Natural killer cell treated with Interleukin-12 subunit alpha and Interleukin-12 subunit beta and Interleukin-15 and Interleukin-18, amount 100 ng/mL, for 72 hours (primary cell): ENCODE data around the gene TREM2. TPM values are rescaled to one million over a fixed set of nuclear protein-coding genes. Genes with fewer than 3 reads are reported as not detected.
"Not testable (repeated sequence)": the region's sequence is repeated elsewhere in the genome, so short reads cannot be mapped to it uniquely, and the experiment has no call there.

Experiments
- ATAC-seq, 2 donors: fragments of 150-1000 bp; cut with Tn5 transposase in 1 of 2; sonication (Bioruptor Pico), chemical (Tn5 transposase) in 1 of 2; 2 replicates each; pipeline ENCODE4 v1.10.0; 2021
- DNase-seq: peaks from one replicate; pipeline ENCODE4 v3.0.0; 2022; ENCODE audit warnings: low spot score
- H3K27ac Mint-ChIP-seq, 2 donors: 1 replicate in 1 of 2; 2 replicates in 1 of 2; pipeline ENCODE4 v1.8.0; 2022; ENCODE audit warnings: mixed read lengths in 2 of 2, mild to moderate bottlenecking in 1 of 2, moderate library complexity in 1 of 2
- H3K27me3 Mint-ChIP-seq, 2 donors: 1 replicate in 1 of 2; 2 replicates in 1 of 2; pipeline ENCODE4 v1.8.0; 2022; ENCODE audit warnings: mixed read lengths in 2 of 2
- H3K36me3 Mint-ChIP-seq: one replicate; pipeline ENCODE4 v1.8.0; 2022; ENCODE audit warnings: mixed read lengths
- H3K4me1 Mint-ChIP-seq, 2 donors: 1 replicate in 1 of 2; 2 replicates in 1 of 2; pipeline ENCODE4 v1.8.0; 2022; ENCODE audit warnings: low read depth in 2 of 2, mixed read lengths in 2 of 2, mild to moderate bottlenecking in 1 of 2
- H3K4me3 Mint-ChIP-seq: one replicate; pipeline ENCODE4 v1.8.0; 2022; ENCODE audit warnings: mixed read lengths
- H3K9me3 Mint-ChIP-seq: 2 replicates; pipeline ENCODE4 v1.8.0; 2022; ENCODE audit warnings: mixed read lengths
- total RNA-seq, 2 donors: library from RNA; stranded (reverse); gene quantifications; one replicate each; pipeline ENCODE4 v1.2.3, GENCODE V29; 2022

Gene TREM2
- total RNA-seq, 2 donors from 2014 or later: not detected

DNA sequence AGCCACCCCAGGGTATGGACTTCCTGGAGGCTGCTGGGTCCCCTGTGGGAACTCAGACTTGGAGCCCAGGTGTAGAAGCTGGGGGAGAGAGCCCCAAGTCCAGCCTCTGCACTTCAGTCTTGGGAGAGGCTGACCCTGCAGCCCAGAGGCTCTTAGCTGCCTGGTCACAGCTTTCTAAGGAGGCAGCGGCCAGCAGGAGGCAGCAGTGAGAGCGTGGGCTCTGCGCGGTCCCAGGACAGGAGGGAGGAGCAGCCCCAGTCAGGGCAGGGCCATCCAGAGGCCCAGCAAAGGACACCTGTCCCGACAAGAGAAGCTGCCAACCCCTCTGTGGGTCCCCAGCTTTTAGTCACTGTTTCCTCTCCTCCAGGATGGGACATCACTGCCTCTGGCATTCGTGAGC is 28.7 kb upstream of the TREM2 start:
- Mint-ChIP-seq H3K27ac (peak overlapping the region in 1 of 2 donors; percentile 68), H3K9me3 (no peaks in the 10 kb centered on the region), H3K4me3 (no peak overlapping the region), H3K27me3 (no peaks in the 10 kb centered on the region), H3K4me1 (peaks cover 8 to 29% of the 10 kb centered on the region in 2 donors), H3K36me3 (no peaks in the 10 kb centered on the region)
- DNase-seq (no peak), ATAC-seq (peak; percentile 75 to 82)

DNA sequence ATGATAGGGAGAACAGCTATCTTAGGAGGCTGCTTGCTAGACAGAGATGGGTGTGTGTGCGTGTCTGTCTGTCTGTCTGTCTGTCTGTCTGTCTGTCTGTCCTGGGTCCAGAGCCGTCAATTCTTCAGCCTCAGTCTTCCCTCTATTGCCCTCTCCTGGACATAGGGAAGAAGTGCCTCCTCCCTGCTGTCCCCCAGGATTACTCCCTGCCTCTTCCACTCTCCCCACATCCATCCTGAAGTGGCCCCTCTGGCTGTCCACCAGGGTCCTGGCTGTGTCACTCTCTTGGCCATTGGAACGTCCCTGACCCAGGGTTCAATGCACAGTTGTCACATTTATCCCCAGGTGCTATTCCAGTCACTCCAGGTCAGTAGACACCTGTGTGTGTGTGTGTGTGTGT is 27.9 kb upstream of the TREM2 start:
- no peaks in the 10 kb centered on the region for H3K9me3 Mint-ChIP-seq
- no peaks in the 10 kb centered on the region for H3K36me3 Mint-ChIP-seq
- no peak overlapping the region for H3K4me3 Mint-ChIP-seq
- peaks cover 12 to 34% of the 10 kb centered on the region in 2 donors for H3K4me1 Mint-ChIP-seq
- no peak for ATAC-seq
- no peak for DNase-seq
- H3K27ac Mint-ChIP-seq: no peak overlapping the region
- H3K27me3 Mint-ChIP-seq: no peaks in the 10 kb centered on the region

DNA sequence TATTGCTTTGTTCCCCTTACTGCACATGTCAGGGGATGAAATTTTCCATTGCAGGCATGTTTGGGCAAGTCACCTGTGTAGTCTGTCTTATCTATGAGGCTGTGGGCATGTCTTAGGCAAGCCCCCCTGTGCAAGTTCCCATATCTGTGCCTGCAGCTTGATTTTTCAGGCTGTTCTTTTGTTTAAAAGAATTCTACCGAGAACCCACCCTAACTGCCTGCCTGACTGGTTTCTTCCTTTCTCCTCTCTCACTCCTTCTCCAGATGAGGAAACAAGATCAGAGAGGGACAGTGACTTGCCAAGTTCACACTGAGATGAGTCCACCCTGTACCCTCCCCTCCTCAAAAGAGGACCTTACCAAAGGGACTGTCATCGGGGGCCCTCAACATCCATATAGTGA is 27.1 kb upstream of the TREM2 start:
- no peaks in the 10 kb centered on the region for H3K36me3 Mint-ChIP-seq
- no peak for DNase-seq
- peaks cover 12 to 33% of the 10 kb centered on the region in 2 donors for H3K4me1 Mint-ChIP-seq
- H3K4me3 Mint-ChIP-seq: no peak overlapping the region
- no peaks in the 10 kb centered on the region for H3K27me3 Mint-ChIP-seq
- no peak overlapping the region for H3K27ac Mint-ChIP-seq
- no peak for ATAC-seq
- H3K9me3 Mint-ChIP-seq: no peaks in the 10 kb centered on the region

DNA sequence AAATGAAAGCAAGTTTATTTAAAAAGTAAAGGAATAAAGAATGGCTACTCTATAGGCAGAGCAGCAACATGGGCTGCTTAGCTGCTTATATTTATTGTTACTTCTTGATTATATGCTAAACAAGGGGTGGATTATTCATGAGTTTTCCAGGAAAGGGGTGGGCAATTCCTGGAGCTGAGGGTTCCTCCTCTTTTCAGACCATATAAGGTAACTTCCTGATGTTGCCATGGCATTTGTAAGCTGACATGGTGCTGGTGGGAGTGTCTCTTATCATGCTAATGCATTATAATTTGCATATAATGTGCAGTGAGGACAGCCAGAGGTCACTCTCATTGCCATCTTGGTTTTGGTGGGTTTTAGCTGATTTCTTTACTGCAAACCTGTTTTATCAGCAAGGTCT is 26.1 kb upstream of the TREM2 start:
- ATAC-seq, DNase-seq, H3K27me3 Mint-ChIP-seq, H3K4me3 Mint-ChIP-seq, H3K27ac Mint-ChIP-seq, H3K9me3 Mint-ChIP-seq, H3K36me3 Mint-ChIP-seq: not testable (repeated sequence)
- peaks cover 12 to 32% of the 10 kb centered on the region in 2 donors for H3K4me1 Mint-ChIP-seq

DNA sequence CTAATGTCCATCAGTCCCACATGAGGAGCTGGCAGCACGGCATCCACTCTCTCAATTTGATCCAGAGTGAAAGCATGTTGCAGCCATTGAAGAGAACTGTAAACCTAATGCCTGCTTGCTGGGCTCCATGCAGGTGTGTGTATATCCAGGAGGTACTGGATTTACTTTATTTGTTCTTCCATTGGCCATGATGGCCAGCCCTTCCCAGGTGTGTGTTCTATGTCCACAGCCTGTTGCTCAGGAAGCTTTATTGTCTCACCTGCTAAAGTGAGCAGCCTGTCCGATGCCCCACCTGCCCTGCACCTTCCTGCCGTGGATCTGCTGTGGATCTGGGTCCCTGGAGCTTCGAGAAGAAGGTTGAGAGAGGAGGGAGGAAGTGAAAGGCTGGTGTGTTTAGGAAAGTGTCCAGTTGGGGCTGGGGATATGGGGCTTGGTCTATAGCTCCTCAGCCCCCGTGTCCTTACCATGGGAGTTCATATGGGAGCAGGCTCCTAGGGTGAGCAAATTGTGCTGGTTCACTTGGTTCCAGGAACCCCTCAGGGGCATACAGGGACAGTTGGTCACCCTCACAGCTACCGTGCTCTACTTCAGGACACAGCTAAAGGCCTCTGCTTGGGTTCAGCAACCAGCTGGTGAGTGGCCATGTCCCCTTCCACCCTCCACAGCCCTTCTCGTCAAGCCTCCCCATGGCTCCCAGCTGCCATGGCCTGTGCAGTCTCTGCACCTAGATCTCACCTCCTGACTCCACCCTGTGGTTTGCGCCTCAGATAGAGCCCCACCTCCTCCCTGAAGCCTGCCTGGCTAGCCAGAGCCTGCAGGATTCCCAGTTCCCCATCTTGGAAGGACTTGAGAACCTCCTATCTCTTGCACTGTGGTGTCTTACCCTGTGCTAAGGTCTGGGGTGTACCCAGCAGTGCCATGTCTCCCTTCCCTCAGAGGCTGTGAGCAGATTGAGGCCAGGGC is 25.3 kb upstream of the TREM2 start:
- H3K27me3 Mint-ChIP-seq: no peaks in the 10 kb centered on the region
- peaks cover 7 to 28% of the 10 kb centered on the region in 2 donors for H3K4me1 Mint-ChIP-seq
- no peaks in the 10 kb centered on the region for H3K9me3 Mint-ChIP-seq
- no peak for DNase-seq
- H3K27ac Mint-ChIP-seq: no peak overlapping the region
- ATAC-seq: no peak
- H3K36me3 Mint-ChIP-seq: no peaks in the 10 kb centered on the region
- H3K4me3 Mint-ChIP-seq: no peak overlapping the region

DNA sequence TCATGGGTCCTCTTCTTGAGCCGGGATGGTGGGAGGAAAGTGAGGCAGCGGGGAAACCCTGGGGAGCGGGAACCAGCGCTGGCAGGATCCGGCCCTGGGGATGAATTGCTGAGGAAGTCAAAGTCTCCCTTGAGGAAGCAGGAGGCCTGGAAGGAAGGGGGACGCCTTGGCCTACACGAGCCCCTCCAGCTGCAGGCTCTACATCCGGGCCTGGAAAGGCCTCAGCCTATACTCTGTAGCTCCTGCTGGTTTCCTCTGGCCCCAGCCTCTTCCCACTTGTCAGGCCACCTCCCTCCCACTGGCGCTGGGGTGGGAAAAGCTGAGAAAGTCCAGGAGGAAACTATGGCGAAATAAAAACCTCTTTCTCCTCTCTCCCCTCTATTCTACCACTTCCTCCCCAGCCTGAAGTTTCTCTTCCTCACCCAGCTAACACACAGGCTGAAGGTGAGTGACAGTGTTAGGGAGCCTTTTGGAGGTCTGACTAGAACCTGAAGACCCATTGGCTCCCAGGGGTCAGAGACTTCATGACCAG is 23.2 kb upstream of the TREM2 start:
- Mint-ChIP-seq H3K27ac (peak overlapping the region; percentile 8 to 68), H3K27me3 (no peaks in the 10 kb centered on the region), H3K9me3 (no peaks in the 10 kb centered on the region), H3K4me1 (peaks cover 5 to 29% of the 10 kb centered on the region in 2 donors), H3K36me3 (no peaks in the 10 kb centered on the region), H3K4me3 (no peak overlapping the region)
- DNase-seq (no peak), ATAC-seq (no peak)

DNA sequence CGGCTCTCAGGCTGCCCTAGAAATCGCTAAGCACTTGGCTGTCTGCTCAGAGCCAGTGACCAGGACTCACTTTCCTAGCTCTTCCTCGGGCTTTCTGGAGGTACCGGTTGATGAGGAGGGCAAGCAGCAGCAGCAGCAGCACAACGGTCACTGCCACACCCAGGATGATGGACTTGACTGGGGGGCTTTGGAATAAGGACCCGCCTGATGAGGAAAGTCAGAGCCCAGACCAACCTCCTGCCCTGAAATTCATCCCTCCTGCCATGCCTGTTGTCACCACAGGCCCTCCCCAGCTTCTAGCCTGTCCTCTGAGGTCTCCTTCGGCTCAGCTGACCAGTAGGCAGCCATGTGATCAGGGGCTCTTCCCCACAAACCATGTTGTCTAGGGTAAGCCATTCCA is 21.8 kb upstream of the TREM2 start:
- Mint-ChIP-seq H3K27ac (peak overlapping the region in 1 of 2 donors; percentile 68), H3K36me3 (no peaks in the 10 kb centered on the region), H3K4me3 (no peak overlapping the region), H3K9me3 (no peaks in the 10 kb centered on the region), H3K27me3 (no peaks in the 10 kb centered on the region), H3K4me1 (peaks cover 5 to 29% of the 10 kb centered on the region in 2 donors)
- DNase-seq: no peak
- ATAC-seq: no peak

DNA sequence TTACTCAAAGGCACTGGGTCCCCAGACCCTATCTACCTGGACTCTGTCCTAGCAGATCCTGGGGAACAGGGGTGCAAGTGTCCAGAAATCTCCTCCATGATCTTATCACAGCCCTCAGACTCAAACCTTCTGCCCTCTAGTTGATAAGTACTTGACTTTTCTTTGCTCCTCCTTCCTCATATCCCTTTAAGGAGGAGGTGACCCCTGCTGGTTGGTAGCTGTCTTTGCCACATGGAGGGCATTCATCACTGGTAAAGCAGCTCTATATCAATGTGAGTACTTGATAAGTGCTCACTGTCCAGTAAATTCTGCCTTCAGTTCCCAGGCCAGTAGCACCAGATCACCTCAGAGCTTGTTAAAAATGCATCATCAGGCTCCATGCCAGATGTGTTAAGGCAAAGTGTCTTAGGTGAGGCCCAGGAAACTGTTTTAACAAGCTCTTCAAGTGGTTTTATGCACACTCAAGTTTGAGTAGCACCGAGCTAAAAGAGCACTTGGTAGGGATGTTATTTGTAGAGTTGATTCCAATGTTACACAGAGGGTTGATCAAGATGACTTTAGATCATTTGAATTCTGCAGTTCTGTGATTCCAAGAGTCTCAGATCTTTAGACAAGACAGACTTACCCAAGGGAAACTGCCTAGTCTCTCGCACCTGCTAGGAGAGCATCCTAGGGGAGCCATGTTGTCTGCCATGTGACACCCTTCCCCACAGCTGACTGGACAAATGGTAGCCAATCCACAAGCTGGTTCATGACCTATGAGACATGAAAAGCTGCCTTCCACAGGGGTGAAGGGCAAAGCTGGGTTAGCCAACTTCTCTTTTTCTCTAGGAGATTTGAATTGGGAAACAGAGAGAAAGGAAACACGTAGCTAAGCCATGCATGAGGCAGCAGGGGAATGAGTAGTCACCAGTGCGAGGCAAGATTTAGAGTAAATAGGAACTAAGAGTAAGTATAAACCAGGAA is 19.4 kb upstream of the TREM2 start:
- peaks cover 5 to 20% of the 10 kb centered on the region in 2 donors for H3K4me1 Mint-ChIP-seq
- peak overlapping the region in 1 of 2 donors; percentile 63 for H3K27ac Mint-ChIP-seq
- ATAC-seq (peak; percentile 65 to 74), DNase-seq (peak; percentile 69)
- no peaks in the 10 kb centered on the region for H3K36me3 Mint-ChIP-seq
- no peaks in the 10 kb centered on the region for H3K9me3 Mint-ChIP-seq
- H3K27me3 Mint-ChIP-seq: peaks cover 3 to 10% of the 10 kb centered on the region in 2 donors
- H3K4me3 Mint-ChIP-seq: no peak overlapping the region

DNA sequence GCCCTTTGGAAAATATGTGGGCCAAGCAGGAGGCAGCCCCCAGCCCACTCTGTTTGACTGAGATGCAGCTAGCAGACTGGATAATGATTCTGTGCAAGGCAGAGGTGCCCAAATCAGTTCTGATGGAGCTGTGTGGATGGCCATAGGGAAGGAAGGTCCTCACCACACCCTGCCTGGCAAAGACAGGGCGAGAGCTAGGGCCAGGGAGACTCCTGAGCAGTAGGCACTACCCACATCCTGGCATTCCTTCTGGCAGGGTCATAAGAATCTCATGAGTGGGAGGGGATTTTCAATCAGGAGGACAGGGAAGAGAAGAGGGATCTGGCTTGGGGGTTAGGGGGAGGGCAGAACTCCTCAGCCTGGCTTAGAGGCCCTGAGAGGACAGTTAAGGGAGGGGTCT is 18.6 kb upstream of the TREM2 start:
- no peaks in the 10 kb centered on the region for H3K9me3 Mint-ChIP-seq
- ATAC-seq (no peak), DNase-seq (no peak)
- H3K36me3 Mint-ChIP-seq: no peaks in the 10 kb centered on the region
- H3K4me1 Mint-ChIP-seq: peaks cover 5 to 20% of the 10 kb centered on the region in 2 donors
- H3K27me3 Mint-ChIP-seq: peaks cover 7 to 15% of the 10 kb centered on the region in 2 donors
- no peak overlapping the region for H3K4me3 Mint-ChIP-seq
- H3K27ac Mint-ChIP-seq: no peak overlapping the region

DNA sequence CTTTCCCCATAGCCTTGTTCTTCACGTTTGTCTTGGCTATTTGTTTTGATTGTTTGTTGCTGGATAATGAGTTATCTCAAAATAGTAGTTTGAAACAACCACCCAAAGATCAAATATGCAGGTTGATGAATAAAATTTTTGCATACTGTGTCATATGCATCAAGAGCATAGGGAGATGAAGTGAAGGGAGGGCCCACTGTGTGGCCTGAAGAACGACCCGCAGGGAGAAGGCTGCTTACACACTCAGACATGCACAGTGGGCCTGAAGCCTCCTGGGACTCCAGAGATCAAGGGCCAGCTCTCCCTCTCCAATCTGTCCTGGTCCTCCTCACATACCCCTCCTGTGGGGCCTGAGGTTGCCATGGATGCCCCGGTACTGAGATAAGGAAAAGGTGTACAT is 16.2 kb upstream of the TREM2 start:
- Mint-ChIP-seq H3K27ac (no peak overlapping the region), H3K9me3 (no peaks in the 10 kb centered on the region), H3K27me3 (peaks cover 16 to 23% of the 10 kb centered on the region in 2 donors), H3K4me3 (no peak overlapping the region), H3K36me3 (no peaks in the 10 kb centered on the region), H3K4me1 (peaks cover 0 to 10% of the 10 kb centered on the region in 2 donors)
- ATAC-seq: no peak
- DNase-seq: no peak

DNA sequence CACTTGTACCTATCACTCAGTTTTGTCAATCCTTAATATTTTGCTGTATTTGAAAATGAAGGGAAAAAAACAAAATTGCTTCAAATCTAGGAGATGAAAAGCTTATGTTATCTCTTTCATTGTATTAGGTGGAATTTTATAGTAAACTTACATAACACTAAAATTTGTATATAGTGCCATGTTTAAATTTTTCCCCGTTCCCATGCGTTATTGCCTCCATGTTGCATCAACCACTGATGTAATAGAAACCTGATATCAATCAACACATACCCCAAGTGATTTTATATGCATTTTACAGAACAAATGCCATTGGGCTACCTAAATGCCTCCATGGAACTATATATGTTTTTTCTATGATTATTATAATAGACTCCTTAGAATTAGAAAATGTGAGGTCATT is 14.8 kb upstream of the TREM2 start:
- H3K27me3 Mint-ChIP-seq: peaks cover 16 to 23% of the 10 kb centered on the region in 2 donors
- no peak overlapping the region for H3K4me3 Mint-ChIP-seq
- H3K9me3 Mint-ChIP-seq: no peaks in the 10 kb centered on the region
- no peaks in the 10 kb centered on the region for H3K36me3 Mint-ChIP-seq
- H3K27ac Mint-ChIP-seq: no peak overlapping the region
- peaks cover 0 to 10% of the 10 kb centered on the region in 2 donors for H3K4me1 Mint-ChIP-seq
- DNase-seq (no peak), ATAC-seq (no peak)

DNA sequence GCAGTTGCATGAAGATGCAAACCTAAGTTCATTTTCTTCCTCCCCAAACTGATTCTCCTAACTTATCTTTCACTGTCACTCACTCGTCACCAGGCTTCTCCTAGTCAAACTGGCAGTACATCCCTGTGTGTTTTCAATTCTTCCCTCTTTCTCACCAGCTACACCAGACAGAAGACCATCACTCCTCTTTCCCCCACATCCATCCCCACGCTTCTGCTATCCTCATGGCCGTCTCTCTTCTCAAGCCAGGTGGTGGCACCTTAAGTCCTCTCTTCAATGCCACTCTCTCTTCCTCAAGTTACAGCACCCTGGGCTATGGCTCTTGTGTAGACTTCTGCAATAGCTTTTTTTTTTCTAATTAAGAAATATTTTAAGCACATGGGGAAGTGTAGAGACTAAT is 14.4 kb upstream of the TREM2 start:
- Mint-ChIP-seq H3K9me3 (no peaks in the 10 kb centered on the region), H3K4me3 (no peak overlapping the region), H3K27ac (no peak overlapping the region), H3K4me1 (peaks cover 0 to 10% of the 10 kb centered on the region in 2 donors), H3K27me3 (peaks cover 16 to 23% of the 10 kb centered on the region in 2 donors), H3K36me3 (no peaks in the 10 kb centered on the region)
- no peak for DNase-seq
- ATAC-seq: no peak

DNA sequence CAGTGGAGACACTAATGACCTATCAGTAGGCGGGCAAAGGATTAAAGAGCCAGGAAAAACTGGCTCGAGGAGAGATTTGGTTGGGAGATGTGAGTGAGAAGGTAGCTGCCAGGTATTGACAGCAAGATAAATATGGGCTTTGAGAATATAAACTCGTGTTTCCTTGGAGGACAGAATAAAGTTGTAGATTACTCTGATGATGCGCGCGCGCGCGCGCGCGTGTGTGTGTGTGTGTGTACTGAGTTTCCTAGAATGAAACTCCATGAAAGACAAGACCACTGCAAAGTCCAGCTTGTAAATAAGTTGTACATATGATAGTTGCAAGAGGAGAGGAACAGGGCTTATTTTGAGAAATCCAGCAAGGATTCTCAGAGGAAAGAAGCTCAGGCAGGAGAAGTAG is 13.3 kb upstream of the TREM2 start:
- Mint-ChIP-seq H3K4me1 (no peaks in the 10 kb centered on the region), H3K9me3 (no peaks in the 10 kb centered on the region), H3K4me3 (no peak overlapping the region), H3K27me3 (peaks cover 16 to 23% of the 10 kb centered on the region in 2 donors), H3K27ac (no peak overlapping the region), H3K36me3 (no peaks in the 10 kb centered on the region)
- ATAC-seq (no peak), DNase-seq (no peak)
